ENCODE data around the gene OPRL1.
"Not testable (repeated sequence)": the region's sequence is repeated elsewhere in the genome, so short reads cannot be mapped to it uniquely, and the experiment has no call there.

Gene OPRL1

DNA sequence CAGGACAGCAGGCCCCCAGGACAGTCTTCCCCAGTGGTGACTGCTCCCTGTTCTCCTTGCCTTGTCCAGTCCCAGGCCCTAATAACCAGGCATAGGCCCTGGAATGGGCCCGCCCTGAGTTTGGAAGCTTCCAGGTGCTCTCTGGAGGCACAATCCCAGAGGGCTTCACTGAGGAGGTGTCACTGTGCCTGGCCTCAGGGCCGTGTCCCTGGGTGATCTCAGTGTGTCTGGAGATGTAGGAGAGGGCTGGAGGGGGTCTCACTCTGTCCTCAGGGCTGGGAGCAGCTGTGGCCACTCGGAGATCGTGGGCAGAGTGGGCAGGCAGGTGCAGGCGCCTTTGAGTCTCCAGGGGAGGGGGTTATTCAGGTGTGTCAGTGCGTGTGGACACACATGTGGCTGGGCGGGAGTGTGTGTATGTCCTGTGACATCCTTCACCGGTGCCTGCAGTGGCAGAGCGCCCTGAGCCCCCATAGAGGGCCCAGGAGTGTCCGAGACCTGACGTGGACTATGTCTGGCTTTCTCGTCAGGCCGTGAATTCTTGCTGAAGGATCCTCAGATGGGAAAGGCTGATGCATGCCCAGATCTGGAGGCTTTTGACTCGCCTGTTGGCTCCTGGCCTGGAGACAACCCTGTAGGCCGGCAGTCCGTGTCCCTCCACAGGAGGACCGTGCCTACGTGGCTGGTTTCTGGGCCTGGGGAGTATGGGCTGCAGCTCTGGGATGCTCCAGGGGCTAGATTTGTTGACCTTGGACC lies 33.0 kb downstream of the OPRL1 start:
- H3K9me3 ChIP-seq (ENCODE audit: control insufficient read depth, low read length), result no peaks in the 10 kb centered on the region
- H3K9ac ChIP-seq (ENCODE audit: low read length), result no peak overlapping the region
- H3K4me3 ChIP-seq (ENCODE audit: low read length), result no peak overlapping the region
- no peak for DNase-seq (ENCODE audit: low read depth)
- H3K36me3 ChIP-seq (ENCODE audit: control insufficient read depth, insufficient read depth, low read length, severe bottlenecking), result no peaks in the 10 kb centered on the region
- H3K27me3 ChIP-seq (replicated peaks; ENCODE audit: control insufficient read depth, insufficient read depth, low read length), result peaks cover 45% of the 10 kb centered on the region
- H3K4me1 ChIP-seq (ENCODE audit: control insufficient read depth, insufficient read depth, low read length), result no peaks in the 10 kb centered on the region

DNA sequence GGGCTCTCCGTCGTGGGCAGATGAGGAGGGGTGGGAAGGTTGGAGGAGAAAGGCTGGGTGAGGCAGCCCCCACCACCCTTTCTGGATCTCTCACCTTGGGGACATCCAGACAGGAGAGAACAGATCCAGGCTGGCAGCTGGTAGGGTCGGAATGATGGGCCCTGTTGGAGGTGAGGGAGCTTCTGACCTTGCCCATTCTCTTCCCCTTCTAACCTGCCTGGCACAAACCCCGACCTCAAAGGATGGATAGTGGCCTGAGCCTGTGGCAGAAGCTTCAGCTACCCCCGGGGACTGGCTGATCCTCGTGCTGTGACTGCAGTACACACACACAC lies 33.5 kb downstream of the OPRL1 start:
- no peak overlapping the region for H3K9ac ChIP-seq (ENCODE audit: low read length)
- peaks cover 40% of the 10 kb centered on the region for H3K27me3 ChIP-seq (replicated peaks; ENCODE audit: control insufficient read depth, insufficient read depth, low read length)
- no peaks in the 10 kb centered on the region for H3K36me3 ChIP-seq (ENCODE audit: control insufficient read depth, insufficient read depth, low read length, severe bottlenecking)
- no peak for DNase-seq (ENCODE audit: low read depth)
- H3K4me1 ChIP-seq (ENCODE audit: control insufficient read depth, insufficient read depth, low read length), result no peaks in the 10 kb centered on the region
- H3K4me3 ChIP-seq (ENCODE audit: low read length), result no peak overlapping the region
- no peaks in the 10 kb centered on the region for H3K9me3 ChIP-seq (ENCODE audit: control insufficient read depth, low read length)

DNA sequence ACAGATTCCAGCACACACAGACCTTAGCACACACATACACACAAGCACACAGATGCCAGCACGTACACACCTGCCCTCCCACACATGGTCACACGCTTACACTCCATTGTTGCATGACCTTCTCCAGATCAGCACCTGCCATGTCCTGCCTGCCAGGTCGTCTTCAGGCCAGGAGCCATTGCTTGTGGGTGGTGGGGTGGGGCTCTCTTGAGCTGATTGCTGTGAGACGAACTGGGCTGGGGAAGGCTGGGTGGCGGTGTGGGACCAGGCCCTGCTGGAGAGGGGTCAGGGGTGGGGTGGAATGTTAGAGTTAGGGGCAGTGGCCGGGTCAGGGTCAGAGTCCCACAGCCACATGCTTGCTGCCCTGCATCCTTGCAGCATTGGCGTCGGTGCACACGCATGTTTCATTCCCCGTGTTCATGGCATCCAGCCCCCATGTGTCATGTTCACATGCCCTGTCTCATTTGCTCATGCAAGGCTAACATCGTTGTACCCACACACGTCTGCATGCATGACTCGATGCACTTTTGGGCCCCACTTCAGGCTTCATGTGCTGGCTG lies 34.0 kb downstream of the OPRL1 start:
- DNase-seq (ENCODE audit: low read depth), result no peak
- Histone ChIP-seq H3K4me3 (ENCODE audit: low read length) (no peak overlapping the region), H3K4me1 (ENCODE audit: control insufficient read depth, insufficient read depth, low read length) (no peaks in the 10 kb centered on the region), H3K36me3 (ENCODE audit: control insufficient read depth, insufficient read depth, low read length, severe bottlenecking) (no peaks in the 10 kb centered on the region), H3K27me3 (replicated peaks; ENCODE audit: control insufficient read depth, insufficient read depth, low read length) (peaks cover 36% of the 10 kb centered on the region), H3K9ac (ENCODE audit: low read length) (no peak overlapping the region), H3K9me3 (ENCODE audit: control insufficient read depth, low read length) (no peaks in the 10 kb centered on the region)

DNA sequence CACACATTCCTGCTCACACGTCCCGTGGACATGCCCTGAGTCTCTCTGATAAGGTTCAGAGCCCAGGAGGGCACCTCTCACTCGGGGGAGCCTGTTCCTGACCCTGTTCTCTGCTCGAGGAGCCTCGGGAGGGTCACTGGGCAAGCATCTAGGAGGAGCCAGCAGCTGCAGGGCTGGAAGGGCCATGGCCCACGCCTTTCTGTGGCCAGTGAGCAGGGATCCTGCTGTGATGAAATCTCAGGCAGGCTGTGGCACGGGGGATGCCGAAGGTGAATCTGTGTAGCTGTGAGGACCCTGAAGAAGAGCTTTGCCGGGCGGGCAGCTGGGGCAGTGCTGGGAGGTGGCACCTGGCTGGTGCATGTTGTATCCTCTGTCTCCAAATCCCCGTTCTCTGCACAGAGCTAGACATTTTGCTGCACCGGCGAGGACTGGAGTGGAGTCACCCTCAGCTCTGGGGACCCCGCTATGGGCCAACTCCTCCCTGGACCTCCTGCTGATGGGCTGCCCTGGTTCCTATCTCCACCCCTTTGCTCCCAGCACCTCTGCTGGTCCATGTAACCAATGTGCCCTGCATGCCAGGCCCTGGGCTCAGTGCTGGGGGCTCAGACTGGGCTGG lies 34.6 kb downstream of the OPRL1 start:
- Histone ChIP-seq H3K9me3 (ENCODE audit: control insufficient read depth, low read length) (no peaks in the 10 kb centered on the region), H3K4me1 (ENCODE audit: control insufficient read depth, insufficient read depth, low read length) (no peaks in the 10 kb centered on the region), H3K27me3 (replicated peaks; ENCODE audit: control insufficient read depth, insufficient read depth, low read length) (peaks cover 35% of the 10 kb centered on the region), H3K36me3 (ENCODE audit: control insufficient read depth, insufficient read depth, low read length, severe bottlenecking) (no peaks in the 10 kb centered on the region), H3K4me3 (ENCODE audit: low read length) (no peak overlapping the region), H3K9ac (ENCODE audit: low read length) (no peak overlapping the region)
- DNase-seq (ENCODE audit: low read depth), result no peak

DNA sequence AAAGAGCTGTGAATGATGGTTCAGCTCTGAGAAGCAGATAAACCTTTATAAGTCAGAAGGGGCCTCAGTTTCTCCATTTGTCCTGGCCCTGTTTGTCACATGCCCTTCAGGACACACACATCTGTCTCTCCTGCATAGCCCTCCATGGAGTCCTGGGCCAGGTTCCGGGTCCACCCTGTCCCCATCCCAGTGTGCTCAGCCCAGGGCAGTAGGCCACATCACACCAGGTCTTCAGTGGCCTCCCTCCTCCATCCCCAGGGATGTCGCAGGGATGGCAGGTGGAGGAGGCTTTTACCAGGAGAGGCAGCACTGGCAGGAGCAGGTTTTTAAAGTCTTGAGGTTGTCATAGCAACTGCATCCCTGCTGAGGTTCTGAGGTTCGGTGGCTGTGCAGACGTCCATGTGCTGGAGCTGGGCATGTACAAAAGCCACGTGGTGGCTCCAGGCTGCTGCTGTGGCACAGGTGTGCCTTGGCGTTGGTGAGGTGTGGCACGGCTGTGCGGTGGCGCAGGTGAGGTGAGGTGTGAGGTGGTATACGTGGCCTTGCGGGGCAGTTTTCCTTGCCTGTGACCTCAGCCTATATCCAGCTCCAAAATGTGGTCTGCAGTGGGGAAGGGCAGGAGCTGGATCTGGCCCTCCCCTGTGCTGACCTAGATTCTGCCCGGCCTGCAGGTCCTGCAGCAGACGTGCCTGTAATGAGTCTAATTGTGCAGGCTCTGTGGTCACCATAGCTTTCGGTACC lies 35.5 kb downstream of the OPRL1 start:
- DNase-seq (ENCODE audit: low read depth), result no peak
- Histone ChIP-seq H3K9ac (ENCODE audit: low read length) (no peak overlapping the region), H3K4me1 (ENCODE audit: control insufficient read depth, insufficient read depth, low read length) (no peaks in the 10 kb centered on the region), H3K36me3 (ENCODE audit: control insufficient read depth, insufficient read depth, low read length, severe bottlenecking) (no peaks in the 10 kb centered on the region), H3K27me3 (replicated peaks; ENCODE audit: control insufficient read depth, insufficient read depth, low read length) (peaks cover 40% of the 10 kb centered on the region), H3K4me3 (ENCODE audit: low read length) (no peak overlapping the region), H3K9me3 (ENCODE audit: control insufficient read depth, low read length) (no peaks in the 10 kb centered on the region)

DNA sequence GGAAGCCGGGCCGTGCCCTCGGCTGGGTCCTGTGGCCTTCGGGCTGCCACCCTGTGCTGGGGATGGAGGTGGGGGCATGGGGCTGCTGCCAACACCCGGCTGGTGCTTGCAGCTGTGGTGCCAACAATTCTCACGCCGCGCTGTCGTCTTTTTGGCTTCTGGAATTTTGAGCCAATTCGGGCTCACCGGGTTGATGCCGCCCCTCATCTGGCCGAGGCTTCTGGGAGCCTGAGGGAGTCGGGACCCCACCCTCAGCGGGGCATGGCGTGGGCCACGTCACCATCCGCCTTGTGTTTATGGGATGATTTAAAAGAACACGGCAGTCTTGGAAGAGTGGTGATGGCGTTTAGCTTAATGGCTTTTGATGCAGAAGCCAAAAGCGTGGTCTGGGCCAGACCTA lies 36.1 kb downstream of the OPRL1 start:
- no peak for DNase-seq (ENCODE audit: low read depth)
- no peak overlapping the region for H3K9ac ChIP-seq (ENCODE audit: low read length)
- no peaks in the 10 kb centered on the region for H3K4me1 ChIP-seq (ENCODE audit: control insufficient read depth, insufficient read depth, low read length)
- no peaks in the 10 kb centered on the region for H3K36me3 ChIP-seq (ENCODE audit: control insufficient read depth, insufficient read depth, low read length, severe bottlenecking)
- H3K9me3 ChIP-seq (ENCODE audit: control insufficient read depth, low read length), result no peaks in the 10 kb centered on the region
- no peak overlapping the region for H3K4me3 ChIP-seq (ENCODE audit: low read length)
- peaks cover 39% of the 10 kb centered on the region for H3K27me3 ChIP-seq (replicated peaks; ENCODE audit: control insufficient read depth, insufficient read depth, low read length)

DNA sequence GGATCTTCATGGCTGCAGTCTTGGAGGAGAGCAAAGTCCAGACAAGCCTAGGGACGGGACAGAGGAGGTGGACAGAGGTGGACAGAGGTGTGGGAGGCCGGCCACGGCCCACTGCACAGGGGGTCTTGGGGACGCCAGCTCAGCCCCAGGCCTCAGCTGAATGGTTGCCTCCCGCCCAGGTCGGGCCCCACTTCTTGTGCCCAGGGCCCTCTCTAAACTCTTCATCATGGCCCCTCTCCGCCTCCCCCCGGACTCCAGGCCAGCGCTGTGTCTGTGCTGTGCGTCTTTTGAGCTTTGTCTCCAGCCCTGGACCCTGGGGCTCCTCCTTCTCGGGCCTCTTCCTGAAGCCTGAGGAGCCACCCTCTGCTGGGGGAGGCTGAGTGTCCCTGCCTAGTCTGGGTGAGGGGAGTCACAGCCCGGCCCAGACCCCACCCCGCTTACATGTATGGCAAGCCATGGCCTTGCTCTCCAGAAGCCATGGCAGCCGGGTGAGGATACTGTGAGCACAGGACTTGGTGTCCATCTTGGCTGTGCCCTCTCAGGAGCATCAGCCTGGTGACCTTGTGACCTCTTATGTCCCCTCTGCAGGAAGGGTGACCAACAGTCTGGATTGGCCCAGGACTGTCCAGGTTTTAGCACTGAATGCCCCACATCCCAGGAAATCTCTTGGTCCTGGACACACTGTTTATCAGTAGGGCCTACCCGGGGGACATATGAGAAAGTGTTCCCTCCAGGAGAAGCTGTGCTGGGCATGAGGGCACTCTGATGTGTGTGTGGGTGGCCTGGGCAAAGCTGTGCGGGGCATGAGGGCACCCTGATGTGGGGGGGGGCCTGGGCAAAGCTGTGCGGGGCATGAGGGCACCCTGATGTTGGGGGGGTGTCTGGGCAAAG lies 36.9 kb downstream of the OPRL1 start:
- H3K4me3 ChIP-seq (ENCODE audit: low read length), result no peak overlapping the region
- H3K36me3 ChIP-seq (ENCODE audit: control insufficient read depth, insufficient read depth, low read length, severe bottlenecking), result no peaks in the 10 kb centered on the region
- H3K27me3 ChIP-seq (replicated peaks; ENCODE audit: control insufficient read depth, insufficient read depth, low read length), result peaks cover 43% of the 10 kb centered on the region
- H3K9ac ChIP-seq (ENCODE audit: low read length), result no peak overlapping the region
- no peaks in the 10 kb centered on the region for H3K4me1 ChIP-seq (ENCODE audit: control insufficient read depth, insufficient read depth, low read length)
- no peaks in the 10 kb centered on the region for H3K9me3 ChIP-seq (ENCODE audit: control insufficient read depth, low read length)
- no peak for DNase-seq (ENCODE audit: low read depth)

DNA sequence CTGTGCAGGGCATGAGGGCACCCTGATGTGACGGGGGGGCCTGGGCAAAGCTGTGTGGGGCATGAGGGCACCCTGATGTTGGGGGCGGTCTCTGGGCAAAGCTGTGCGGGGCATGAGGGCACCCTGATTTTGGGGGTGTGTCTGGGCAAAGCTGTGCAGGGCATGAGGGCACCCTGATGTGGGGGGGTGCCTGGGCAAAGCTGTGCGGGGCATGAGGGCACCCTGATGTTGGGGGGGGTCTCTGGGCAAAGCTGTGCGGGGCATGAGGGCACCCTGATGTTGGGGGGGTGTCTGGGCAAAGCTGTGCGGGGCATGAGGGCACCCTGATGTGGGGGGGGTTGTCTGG lies 37.5 kb downstream of the OPRL1 start:
- H3K9me3 ChIP-seq (ENCODE audit: control insufficient read depth, low read length); H3K4me3 ChIP-seq (ENCODE audit: low read length); H3K36me3 ChIP-seq (ENCODE audit: control insufficient read depth, insufficient read depth, low read length, severe bottlenecking); DNase-seq (ENCODE audit: low read depth); H3K9ac ChIP-seq (ENCODE audit: low read length); H3K4me1 ChIP-seq (ENCODE audit: control insufficient read depth, insufficient read depth, low read length): not testable (repeated sequence)
- H3K27me3 ChIP-seq (replicated peaks; ENCODE audit: control insufficient read depth, insufficient read depth, low read length), result peaks cover 42% of the 10 kb centered on the region

DNA sequence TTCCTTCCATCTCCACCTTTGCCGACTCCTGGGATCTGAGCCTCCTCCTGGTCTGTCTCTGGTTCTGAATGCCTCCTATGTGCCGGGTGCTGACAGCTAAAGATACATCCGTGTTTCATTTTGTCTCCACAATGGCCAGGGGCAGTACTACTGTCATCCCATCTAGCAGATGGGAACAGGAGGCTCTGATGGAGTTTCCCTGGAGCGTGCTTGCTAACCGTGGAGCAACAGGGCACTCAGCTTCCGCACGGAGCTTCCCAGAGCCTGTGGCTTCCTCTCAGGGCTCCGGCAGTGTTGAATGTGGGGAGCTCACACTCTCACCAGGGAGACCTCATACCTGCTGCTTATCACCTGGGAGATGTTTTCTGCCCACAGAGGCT lies 39.4 kb downstream of the OPRL1 start:
- Histone ChIP-seq H3K4me1 (ENCODE audit: control insufficient read depth, insufficient read depth, low read length) (no peaks in the 10 kb centered on the region), H3K9me3 (ENCODE audit: control insufficient read depth, low read length) (no peaks in the 10 kb centered on the region), H3K4me3 (ENCODE audit: low read length) (no peak overlapping the region), H3K9ac (ENCODE audit: low read length) (no peak overlapping the region), H3K27me3 (replicated peaks; ENCODE audit: control insufficient read depth, insufficient read depth, low read length) (peaks cover 54% of the 10 kb centered on the region), H3K36me3 (ENCODE audit: control insufficient read depth, insufficient read depth, low read length, severe bottlenecking) (no peaks in the 10 kb centered on the region)
- DNase-seq (ENCODE audit: low read depth), result no peak

DNA sequence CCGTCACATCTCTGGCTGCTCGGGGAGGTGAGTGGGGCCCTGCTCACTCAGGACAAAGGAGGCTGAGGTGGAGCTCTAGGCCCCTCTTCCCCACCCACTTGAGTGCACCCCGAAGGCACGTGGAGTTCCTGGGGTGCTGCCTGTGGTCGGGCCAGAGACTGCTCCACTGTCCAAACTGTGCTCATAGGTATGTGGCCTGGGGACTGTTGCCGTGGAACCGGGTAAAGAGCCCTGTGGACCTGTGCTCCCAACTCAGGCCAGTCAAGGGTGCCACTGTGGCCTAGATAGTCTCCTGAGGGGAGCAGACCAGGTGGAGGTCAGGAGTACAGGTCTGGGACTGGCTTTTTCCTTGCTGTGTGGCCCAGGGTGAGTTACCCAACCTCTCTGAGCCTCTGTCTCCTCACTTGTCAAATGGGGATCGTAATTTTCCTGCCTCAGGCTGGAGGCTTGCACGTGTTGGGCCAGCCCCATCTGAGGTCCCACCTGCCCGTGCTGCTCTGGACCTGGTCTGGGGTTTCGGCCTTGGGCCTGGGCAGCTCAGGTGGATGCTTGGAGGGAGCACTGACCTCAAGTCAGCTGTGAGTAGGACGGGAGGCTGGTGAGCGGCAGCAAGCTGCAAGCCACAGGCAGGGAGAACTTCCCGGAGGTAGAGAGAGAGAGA lies 39.9 kb downstream of the OPRL1 start:
- DNase-seq (ENCODE audit: low read depth), result no peak

More for the DNA sequence above, 39.9 kb downstream of the OPRL1 start:
- Histone ChIP-seq H3K9ac (ENCODE audit: low read length) (no peak overlapping the region), H3K27me3 (replicated peaks; ENCODE audit: control insufficient read depth, insufficient read depth, low read length) (peaks cover 53% of the 10 kb centered on the region), H3K9me3 (ENCODE audit: control insufficient read depth, low read length) (no peaks in the 10 kb centered on the region), H3K4me1 (ENCODE audit: control insufficient read depth, insufficient read depth, low read length) (no peaks in the 10 kb centered on the region), H3K36me3 (ENCODE audit: control insufficient read depth, insufficient read depth, low read length, severe bottlenecking) (no peaks in the 10 kb centered on the region), H3K4me3 (ENCODE audit: low read length) (peak overlapping the region; percentile 54)

Data from adipocyte (in vitro differentiated cells).